ENCODE measurements around the gene FGF3.

The FGF3 gene

GRCh38 chr11:69830086-69830485 is 10.9 kb upstream of the FGF3 start:
- no peak for DNase-seq (ENCODE audit: low read depth)
- no peak overlapping the region for H3K4me3 ChIP-seq (ENCODE audit: control insufficient read depth, low read depth, low read length)
- TF ChIP-seq CTCF (conservative IDR thresholded peaks at IDR 0.05; ENCODE audit: control insufficient read depth, insufficient read depth, low read depth, low read length) = no peak

- no peak overlapping the region for H3K4me3 ChIP-seq (ENCODE audit: control insufficient read depth, low read depth, low read length)
- DNase-seq (ENCODE audit: low read depth) = no peak
- TF ChIP-seq CTCF (conservative IDR thresholded peaks at IDR 0.05; ENCODE audit: control insufficient read depth, insufficient read depth, low read depth, low read length) = no peak
Observed at GRCh38 chr11:69828971-69829344, 9.7 kb upstream of the FGF3 start.

GRCh38 chr11:69828276-69828970 is 9.2 kb upstream of the FGF3 start:
- no peak overlapping the region for H3K4me3 ChIP-seq (ENCODE audit: control insufficient read depth, low read depth, low read length)
- DNase-seq (ENCODE audit: low read depth) = no peak
- TF ChIP-seq CTCF (conservative IDR thresholded peaks at IDR 0.05; ENCODE audit: control insufficient read depth, insufficient read depth, low read depth, low read length) = no peak

- no peak for TF ChIP-seq CTCF (conservative IDR thresholded peaks at IDR 0.05; ENCODE audit: control insufficient read depth, insufficient read depth, low read depth, low read length)
- H3K4me3 ChIP-seq (ENCODE audit: control insufficient read depth, low read depth, low read length) = no peak overlapping the region
- DNase-seq (ENCODE audit: low read depth) = no peak
Observed at GRCh38 chr11:69826773-69827172, 7.6 kb upstream of the FGF3 start.

- no peak for TF ChIP-seq CTCF (conservative IDR thresholded peaks at IDR 0.05; ENCODE audit: control insufficient read depth, insufficient read depth, low read depth, low read length)
- no peak overlapping the region for H3K4me3 ChIP-seq (ENCODE audit: control insufficient read depth, low read depth, low read length)
- no peak for DNase-seq (ENCODE audit: low read depth)
Observed at GRCh38 chr11:69825941-69826340, 6.7 kb upstream of the FGF3 start.

GRCh38 chr11:69825037-69825834 is 6.0 kb upstream of the FGF3 start:
- no peak overlapping the region for H3K4me3 ChIP-seq (ENCODE audit: control insufficient read depth, low read depth, low read length)
- no peak for TF ChIP-seq CTCF (conservative IDR thresholded peaks at IDR 0.05; ENCODE audit: control insufficient read depth, insufficient read depth, low read depth, low read length)
- DNase-seq (ENCODE audit: low read depth) = no peak
